SK-N-SH treated with all-trans-retinoic acid at 6 μM for 48 hours (cell line): ENCODE data around the gene CCDC154.

Source experiments
- ARNTL ChIP-seq: fragments of 450-650 bp; formaldehyde crosslinking; IDR thresholded peaks from 2 replicates; pipeline ENCODE4 v1.5.0; 2020; ENCODE audit warnings: low read depth, mild to moderate bottlenecking, moderate library complexity, borderline replicate concordance
- OSR1 ChIP-seq: fragments of 250-450 bp; sonication (Bioruptor Pico); IDR thresholded peaks from 2 replicates; pipeline ENCODE4 v1.8.0; 2022; ENCODE audit warnings: moderate library complexity, mild to moderate bottlenecking, inconsistent platforms
- PPARA ChIP-seq: fragments of 250-450 bp; sonication (Bioruptor Pico); IDR thresholded peaks from 2 replicates; pipeline ENCODE4 v1.5.0; 2020; ENCODE audit warnings: mild to moderate bottlenecking, borderline replicate concordance
- SNAI2 ChIP-seq: fragments of 250-450 bp; sonication (Bioruptor Pico); IDR thresholded peaks from 2 replicates; pipeline ENCODE4 v1.5.0; 2020; ENCODE audit warnings: mild to moderate bottlenecking, moderate library complexity
- TCF4 ChIP-seq: fragments of 250-450 bp; sonication (Bioruptor Pico); IDR thresholded peaks from 2 replicates; pipeline ENCODE4 v1.8.0; 2021; ENCODE audit warnings: mild to moderate bottlenecking, moderate library complexity, borderline replicate concordance
- TOX ChIP-seq: fragments of 250-450 bp; sonication (Bioruptor Pico); IDR thresholded peaks from 2 replicates; pipeline ENCODE4 v1.8.0; 2021; ENCODE audit warnings: mild to moderate bottlenecking, moderate library complexity, borderline replicate concordance
- ZFP3 ChIP-seq: fragments of 250-450 bp; sonication (Bioruptor Pico); IDR thresholded peaks from 2 replicates; pipeline ENCODE4 v1.5.0; 2020; ENCODE audit warnings: mild to moderate bottlenecking, moderate library complexity
- ZNF70 ChIP-seq: fragments of 450-650 bp; formaldehyde crosslinking; IDR thresholded peaks from 2 replicates; pipeline ENCODE4 v1.5.0; 2020; ENCODE audit warnings: mild to moderate bottlenecking, moderate library complexity
- ZNF8 ChIP-seq: fragments of 450-650 bp; formaldehyde crosslinking; IDR thresholded peaks from 2 replicates; pipeline ENCODE4 v1.5.0; 2020; ENCODE audit warnings: mild to moderate bottlenecking, moderate library complexity
- TF ChIP-seq, protein P1 (sequence below): fragments of 250-450 bp; sonication (Bioruptor Pico); IDR thresholded peaks from 2 replicates; pipeline ENCODE4 v1.8.0; 2020; ENCODE audit warnings: mild to moderate bottlenecking, moderate library complexity, borderline replicate concordance
- TF ChIP-seq, protein P2 (sequence below): fragments of 250-450 bp; sonication (Bioruptor Pico); IDR thresholded peaks from 2 replicates; pipeline ENCODE4 v1.5.1; 2020; ENCODE audit warnings: low read depth, mild to moderate bottlenecking, moderate library complexity
- TF ChIP-seq, protein P3 (sequence below): fragments of 250-450 bp; sonication (Bioruptor Pico); IDR thresholded peaks from 2 replicates; pipeline ENCODE4 v1.8.0; 2021; ENCODE audit warnings: low read depth, mild to moderate bottlenecking, moderate library complexity, borderline replicate concordance

DNA sequence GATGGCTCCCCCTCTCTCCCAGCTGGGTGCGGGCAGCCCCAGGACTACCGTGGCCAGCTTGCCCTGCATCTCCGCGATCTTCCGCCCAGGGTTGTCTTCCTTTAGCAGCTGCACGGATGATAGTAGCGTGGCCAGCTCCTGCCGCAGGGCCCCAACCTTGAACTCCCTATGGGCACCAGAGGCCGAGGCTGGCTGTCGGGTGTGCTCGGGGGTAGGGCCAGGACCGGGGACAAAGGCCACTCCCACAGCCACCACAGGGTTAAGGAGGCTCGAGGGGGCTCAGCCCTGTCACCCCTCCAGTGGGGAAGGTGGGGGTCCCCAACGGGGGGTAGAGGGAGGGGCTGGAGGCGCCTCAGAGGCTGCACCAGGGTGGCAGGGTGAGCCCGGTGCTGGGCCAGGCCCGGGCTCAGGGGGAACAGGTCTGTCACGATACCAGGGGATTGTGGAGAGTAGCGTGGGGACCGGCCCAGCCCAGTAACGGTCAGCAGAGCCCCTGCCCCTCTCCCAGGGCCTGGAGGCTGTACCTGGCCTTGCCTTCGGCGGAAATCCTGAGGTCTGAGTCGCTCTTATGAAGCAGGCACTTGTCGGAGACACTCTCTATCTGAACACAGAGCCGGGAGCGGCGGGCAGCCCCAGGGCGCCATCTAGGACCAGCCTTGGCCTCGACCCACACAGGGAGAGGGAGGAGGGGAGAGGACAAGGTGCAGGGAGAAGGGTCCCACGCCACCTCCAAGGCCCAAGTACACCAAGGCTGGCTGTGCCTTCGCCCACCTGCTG lies 8.2 kb downstream of the CCDC154 start:
- TF ChIP-seq ZNF8 (no peak), PPARA (no peak), ZFP3 (CRISPR knock-in tag) (no peak), TCF4 (CRISPR knock-in tag) (no peak), OSR1 (CRISPR knock-in tag) (no peak), ARNTL (no peak), SNAI2 (CRISPR knock-in tag) (no peak), ZNF70 (CRISPR knock-in tag) (no peak), TOX (CRISPR knock-in tag) (no peak)
- TF ChIP-seq, protein P1, sequence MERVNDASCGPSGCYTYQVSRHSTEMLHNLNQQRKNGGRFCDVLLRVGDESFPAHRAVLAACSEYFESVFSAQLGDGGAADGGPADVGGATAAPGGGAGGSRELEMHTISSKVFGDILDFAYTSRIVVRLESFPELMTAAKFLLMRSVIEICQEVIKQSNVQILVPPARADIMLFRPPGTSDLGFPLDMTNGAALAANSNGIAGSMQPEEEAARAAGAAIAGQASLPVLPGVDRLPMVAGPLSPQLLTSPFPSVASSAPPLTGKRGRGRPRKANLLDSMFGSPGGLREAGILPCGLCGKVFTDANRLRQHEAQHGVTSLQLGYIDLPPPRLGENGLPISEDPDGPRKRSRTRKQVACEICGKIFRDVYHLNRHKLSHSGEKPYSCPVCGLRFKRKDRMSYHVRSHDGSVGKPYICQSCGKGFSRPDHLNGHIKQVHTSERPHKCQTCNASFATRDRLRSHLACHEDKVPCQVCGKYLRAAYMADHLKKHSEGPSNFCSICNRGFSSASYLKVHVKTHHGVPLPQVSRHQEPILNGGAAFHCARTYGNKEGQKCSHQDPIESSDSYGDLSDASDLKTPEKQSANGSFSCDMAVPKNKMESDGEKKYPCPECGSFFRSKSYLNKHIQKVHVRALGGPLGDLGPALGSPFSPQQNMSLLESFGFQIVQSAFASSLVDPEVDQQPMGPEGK (CRISPR knock-in tag): no peak
- TF ChIP-seq, protein P2, sequence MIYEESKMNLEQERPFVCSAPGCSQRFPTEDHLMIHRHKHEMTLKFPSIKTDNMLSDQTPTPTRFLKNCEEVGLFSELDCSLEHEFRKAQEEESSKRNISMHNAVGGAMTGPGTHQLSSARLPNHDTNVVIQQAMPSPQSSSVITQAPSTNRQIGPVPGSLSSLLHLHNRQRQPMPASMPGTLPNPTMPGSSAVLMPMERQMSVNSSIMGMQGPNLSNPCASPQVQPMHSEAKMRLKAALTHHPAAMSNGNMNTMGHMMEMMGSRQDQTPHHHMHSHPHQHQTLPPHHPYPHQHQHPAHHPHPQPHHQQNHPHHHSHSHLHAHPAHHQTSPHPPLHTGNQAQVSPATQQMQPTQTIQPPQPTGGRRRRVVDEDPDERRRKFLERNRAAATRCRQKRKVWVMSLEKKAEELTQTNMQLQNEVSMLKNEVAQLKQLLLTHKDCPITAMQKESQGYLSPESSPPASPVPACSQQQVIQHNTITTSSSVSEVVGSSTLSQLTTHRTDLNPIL: no peak
- TF ChIP-seq, protein P3, sequence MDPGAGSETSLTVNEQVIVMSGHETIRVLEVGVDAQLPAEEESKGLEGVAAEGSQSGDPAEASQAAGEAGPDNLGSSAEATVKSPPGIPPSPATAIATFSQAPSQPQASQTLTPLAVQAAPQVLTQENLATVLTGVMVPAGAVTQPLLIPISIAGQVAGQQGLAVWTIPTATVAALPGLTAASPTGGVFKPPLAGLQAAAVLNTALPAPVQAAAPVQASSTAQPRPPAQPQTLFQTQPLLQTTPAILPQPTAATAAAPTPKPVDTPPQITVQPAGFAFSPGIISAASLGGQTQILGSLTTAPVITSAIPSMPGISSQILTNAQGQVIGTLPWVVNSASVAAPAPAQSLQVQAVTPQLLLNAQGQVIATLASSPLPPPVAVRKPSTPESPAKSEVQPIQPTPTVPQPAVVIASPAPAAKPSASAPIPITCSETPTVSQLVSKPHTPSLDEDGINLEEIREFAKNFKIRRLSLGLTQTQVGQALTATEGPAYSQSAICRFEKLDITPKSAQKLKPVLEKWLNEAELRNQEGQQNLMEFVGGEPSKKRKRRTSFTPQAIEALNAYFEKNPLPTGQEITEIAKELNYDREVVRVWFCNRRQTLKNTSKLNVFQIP: no peak
